GM12891 (cell line): ENCODE data around the gene PCTP.

Source experiments
- POLR2A ChIP-seq: IDR thresholded peaks from 2 replicates; pipeline ENCODE4 v1.6.1; 2011; ENCODE audit warnings: low read depth, low read length, control low read depth
- POLR2AphosphoS5 ChIP-seq: IDR thresholded peaks from 2 replicates; pipeline ENCODE4 v1.6.1; 2011; ENCODE audit warnings: low read depth, low read length, control low read depth

DNA sequence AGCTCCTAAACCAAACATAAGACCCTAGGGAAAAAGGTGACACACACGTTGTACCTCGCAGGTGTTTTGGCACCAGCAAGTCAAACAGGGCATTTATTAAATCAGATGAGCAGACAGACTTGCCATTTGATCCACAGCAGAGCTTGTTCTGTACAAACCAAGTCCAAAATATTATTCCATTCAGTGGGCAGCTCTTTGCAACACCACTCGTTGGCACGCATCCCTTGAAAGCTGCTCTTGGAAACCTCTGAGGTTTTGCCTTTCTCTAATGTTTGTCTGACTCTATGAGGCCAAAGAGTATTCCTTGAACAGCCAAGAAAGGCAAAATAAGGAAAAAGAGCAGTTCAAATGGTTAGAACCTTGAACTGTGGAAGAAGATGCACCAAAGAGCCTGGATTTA lies 40.9 kb upstream of the PCTP start:
- no peak for TF ChIP-seq POLR2AphosphoS5
- no peak for TF ChIP-seq POLR2A
